Peyer's patch (tissue), 4 donors: ENCODE data around the gene ZNF136. TPM values are rescaled to one million over a fixed set of nuclear protein-coding genes. Genes with fewer than 3 reads are reported as not detected.
A peak's percentile ranks its signal among the peaks of the same experiment; 100 is the strongest.

Source experiments
- DNase-seq, 3 donors: peaks; one replicate each; pipeline ENCODE4 v3.0.0-alpha.2; 2017 to 2019
- H3K27ac ChIP-seq, 4 donors: fragments of 200-600 bp; sonication (generic); one replicate each; pipeline ENCODE4 v1.5.1; 2016 to 2019
- H3K27me3 ChIP-seq, 2 donors: fragments of 200-600 bp; sonication (generic); one replicate each; pipeline ENCODE4 v1.5.1; 2019
- H3K36me3 ChIP-seq, 3 donors: fragments of 200-600 bp; sonication (generic); one replicate each; pipeline ENCODE4 v1.5.1; 2016 to 2019
- H3K4me1 ChIP-seq, 4 donors: fragments of 200-600 bp; sonication (generic); one replicate each; pipeline ENCODE4 v1.5.1; 2016 to 2019
- H3K4me3 ChIP-seq, 4 donors: fragments of 200-600 bp; sonication (generic); 1 replicate in 3 of 4; 2 replicates in 1 of 4; pipeline ENCODE4 v1.5.1; 2016 to 2019; ENCODE audit warnings: mild to moderate bottlenecking in 1 of 4
- H3K9me3 ChIP-seq, 4 donors: fragments of 200-600 bp; sonication (generic); one replicate each; pipeline ENCODE4 v1.5.1; 2016 to 2019; ENCODE audit warnings: mild to moderate bottlenecking in 1 of 4
- CTCF ChIP-seq, 6 experiments: fragments of 450-650 bp in 4 of 6; fragments of 200-600 bp in 2 of 6; sonication (generic) in 1 of 6; IDR thresholded peaks; one replicate each; pipeline ENCODE4 v1.5.1; 2017 to 2019; ENCODE audit warnings: antibody characterized with exemption in 6 of 6, mild to moderate bottlenecking in 3 of 6, moderate library complexity in 1 of 6
- POLR2A ChIP-seq, 2 donors: fragments of 450-650 bp; IDR thresholded peaks; one replicate each; pipeline ENCODE4 v1.5.1; 2017; ENCODE audit warnings: antibody characterized with exemption in 2 of 2, mild to moderate bottlenecking in 2 of 2, moderate library complexity in 2 of 2
- total RNA-seq, 4 donors: library from RNA; depleted of rRNA; stranded (reverse); fragments of >200 nt; gene quantifications; one replicate each; pipeline ENCODE4 v1.1.0, GENCODE V29; 2016

ZNF136 gene
- total RNA-seq, 4 donors from 2014 or later: 6.4 to 26.4 (median 9.8) TPM

DNA sequence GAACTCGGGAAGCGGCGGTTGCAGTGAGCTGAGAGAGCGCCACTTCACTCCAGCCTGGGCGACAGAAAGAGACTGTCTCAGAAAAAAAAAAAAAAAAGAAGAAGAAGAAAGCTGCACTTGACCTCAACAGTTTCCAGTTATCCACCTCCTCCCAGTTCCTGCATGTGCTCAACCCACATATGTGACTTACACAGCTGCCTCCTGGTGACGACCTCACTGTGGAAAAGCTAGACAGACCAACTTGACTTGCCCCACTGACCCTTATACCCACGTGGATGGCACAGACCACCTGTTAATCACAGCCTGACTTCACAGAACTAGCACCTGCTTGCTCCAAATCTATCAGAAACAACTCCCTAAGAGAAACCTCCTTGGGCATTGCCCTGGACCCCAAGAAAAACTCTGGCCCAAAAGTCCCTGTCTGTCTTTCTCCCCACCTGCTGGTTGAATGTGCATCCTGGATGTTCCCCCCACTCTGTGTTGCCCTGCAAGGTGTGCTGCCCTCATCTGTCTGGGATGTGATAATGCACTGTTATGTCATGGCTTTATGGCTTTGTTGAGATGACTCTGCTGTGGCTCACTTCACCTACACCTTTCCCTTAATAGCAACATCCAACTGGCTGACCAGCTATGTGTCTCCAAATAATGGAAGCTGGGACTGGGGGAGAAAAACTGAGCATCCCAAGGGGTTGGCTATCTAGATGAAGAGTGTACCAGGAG lies 25.5 kb upstream of the ZNF136 start:
- H3K27me3 ChIP-seq: no peaks in the 10 kb centered on the region
- H3K4me1 ChIP-seq: peaks cover 0 to 19% (median 8%) of the 10 kb centered on the region in 4 donors
- H3K9me3 ChIP-seq: peaks cover 0 to 20% (median 0%) of the 10 kb centered on the region in 4 donors
- DNase-seq: no peak
- no peak for TF ChIP-seq POLR2A (IDR thresholded peaks at IDR 0.05)
- peak in 4 of 6 experiments; percentile 11 to 27 (median 20) for TF ChIP-seq CTCF (IDR thresholded peaks at IDR 0.05)
- H3K27ac ChIP-seq: no peak overlapping the region
- H3K4me3 ChIP-seq: no peak overlapping the region
- H3K36me3 ChIP-seq: peaks cover 0 to 45% (median 0%) of the 10 kb centered on the region in 3 donors

GRCh38 chr19:12139269-12139668 lies 23.6 kb upstream of the ZNF136 start:
- no peaks in the 10 kb centered on the region for H3K27me3 ChIP-seq
- peak overlapping the region; percentile 68 to 96 (median 84) for H3K4me3 ChIP-seq
- H3K36me3 ChIP-seq: peaks cover 0 to 27% (median 0%) of the 10 kb centered on the region in 3 donors
- no peak for TF ChIP-seq CTCF (IDR thresholded peaks at IDR 0.05)
- no peak for TF ChIP-seq POLR2A (IDR thresholded peaks at IDR 0.05)
- peak overlapping the region in 1 of 4 donors; percentile 82 for H3K27ac ChIP-seq
- peaks cover 0 to 19% (median 8%) of the 10 kb centered on the region in 4 donors for H3K4me1 ChIP-seq
- peaks cover 0 to 1% (median 0%) of the 10 kb centered on the region in 4 donors for H3K9me3 ChIP-seq
- DNase-seq: no peak

GRCh38 chr19:12139885-12140544 lies 22.9 kb upstream of the ZNF136 start, which contains the start of gene ZNF20:
ZNF20 (minus strand) TSS chr19:12140350; CDS start chr19:12140182, 168 bp downstream.
- Histone ChIP-seq H3K9me3 (no peaks in the 10 kb centered on the region), H3K4me3 (peak within 1 kb of the TSS; percentile 68 to 96 (median 84)), H3K27ac (peak within 1 kb of the TSS; percentile 61 to 84 (median 83)), H3K27me3 (no peaks in the 10 kb centered on the region), H3K4me1 (peaks cover 0 to 19% (median 8%) of the 10 kb centered on the region in 4 donors), H3K36me3 (peaks cover 0 to 19% (median 0%) of the 10 kb centered on the region in 3 donors)
- DNase-seq: peak; percentile 98 to 99 (median 99)
- TF ChIP-seq POLR2A (IDR thresholded peaks at IDR 0.05) (peak in 1 of 2 donors; percentile 30), CTCF (IDR thresholded peaks at IDR 0.05) (no peak)

DNA sequence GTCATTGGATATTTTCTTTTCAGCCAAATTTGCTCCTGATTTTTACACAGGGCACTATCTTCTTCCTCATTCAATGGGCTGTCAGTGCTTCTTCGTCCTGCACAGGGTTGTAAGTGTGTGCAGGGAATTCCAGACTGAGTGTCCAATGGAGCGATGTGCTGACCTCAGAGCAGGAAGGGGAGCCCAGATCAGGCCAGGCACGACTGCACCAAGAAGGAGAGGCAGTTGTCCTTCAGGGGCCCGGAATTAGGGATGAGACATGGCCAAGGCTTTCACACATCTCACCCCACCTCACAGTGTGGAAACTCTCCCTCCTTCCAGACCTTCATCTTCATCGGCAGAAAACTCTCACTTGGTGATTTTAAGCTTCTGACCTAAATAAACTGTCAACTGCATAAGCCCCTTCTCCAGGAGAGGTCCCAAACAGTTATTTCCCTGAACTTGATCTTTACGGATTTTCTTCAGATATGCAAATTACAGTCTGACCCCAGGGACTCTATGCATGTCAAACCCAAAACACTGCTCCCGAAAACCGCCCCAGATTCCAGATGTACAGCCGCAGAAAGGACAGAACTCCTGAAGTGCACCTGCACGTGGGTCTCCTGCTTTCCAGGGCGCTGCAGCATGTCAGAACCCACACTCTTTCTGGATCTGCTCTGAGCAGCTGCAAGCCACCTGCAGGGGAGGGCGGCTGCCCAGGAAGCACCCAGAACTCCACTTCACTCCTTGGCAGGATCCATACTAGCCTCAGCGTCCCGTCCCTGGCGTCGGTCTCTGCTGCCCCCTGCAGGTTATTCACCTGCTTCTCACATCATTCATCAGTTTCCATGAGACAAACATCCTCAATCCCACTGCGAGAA lies 22.1 kb upstream of the ZNF136 start:
- TF ChIP-seq CTCF (IDR thresholded peaks at IDR 0.05) (peak; percentile 85 to 97 (median 93)), POLR2A (IDR thresholded peaks at IDR 0.05) (no peak)
- Histone ChIP-seq H3K9me3 (no peaks in the 10 kb centered on the region), H3K36me3 (peaks cover 0 to 19% (median 0%) of the 10 kb centered on the region in 3 donors), H3K4me1 (peaks cover 0 to 19% (median 8%) of the 10 kb centered on the region in 4 donors), H3K27me3 (no peaks in the 10 kb centered on the region), H3K27ac (peak overlapping the region; percentile 61 to 84 (median 83)), H3K4me3 (peak overlapping the region; percentile 68 to 96 (median 84))
- peak; percentile 83 to 95 (median 91) for DNase-seq

DNA sequence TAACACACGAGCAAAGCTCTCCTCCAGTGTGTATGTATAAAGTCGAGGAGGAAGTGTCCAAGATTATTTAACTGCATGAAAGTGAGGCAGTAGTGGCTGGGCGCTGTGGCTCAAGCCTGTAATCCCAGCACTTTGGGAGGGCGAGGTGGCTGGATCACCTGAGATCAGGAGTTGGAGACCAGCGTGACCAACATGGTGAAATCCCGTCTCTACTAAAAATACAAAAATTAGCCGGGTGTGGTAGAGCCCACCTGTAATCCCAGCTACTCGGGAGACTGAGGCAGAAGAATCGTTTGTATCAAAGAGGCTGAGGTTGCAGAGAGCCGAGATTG lies 21.5 kb upstream of the ZNF136 start:
- peaks cover 0 to 4% (median 0%) of the 10 kb centered on the region in 4 donors for H3K9me3 ChIP-seq
- DNase-seq: no peak
- TF ChIP-seq CTCF (IDR thresholded peaks at IDR 0.05): no peak
- TF ChIP-seq POLR2A (IDR thresholded peaks at IDR 0.05): no peak
- no peaks in the 10 kb centered on the region for H3K27me3 ChIP-seq
- H3K36me3 ChIP-seq: peaks cover 0 to 20% (median 0%) of the 10 kb centered on the region in 3 donors
- H3K27ac ChIP-seq: no peak overlapping the region
- peaks cover 0 to 19% (median 8%) of the 10 kb centered on the region in 4 donors for H3K4me1 ChIP-seq
- no peak overlapping the region for H3K4me3 ChIP-seq
